ENCODE measurements around the gene USP40.
"Not testable (repeated sequence)": the region's sequence is repeated elsewhere in the genome, so short reads cannot be mapped to it uniquely, and the experiment has no call there.

The USP40 gene

DNA sequence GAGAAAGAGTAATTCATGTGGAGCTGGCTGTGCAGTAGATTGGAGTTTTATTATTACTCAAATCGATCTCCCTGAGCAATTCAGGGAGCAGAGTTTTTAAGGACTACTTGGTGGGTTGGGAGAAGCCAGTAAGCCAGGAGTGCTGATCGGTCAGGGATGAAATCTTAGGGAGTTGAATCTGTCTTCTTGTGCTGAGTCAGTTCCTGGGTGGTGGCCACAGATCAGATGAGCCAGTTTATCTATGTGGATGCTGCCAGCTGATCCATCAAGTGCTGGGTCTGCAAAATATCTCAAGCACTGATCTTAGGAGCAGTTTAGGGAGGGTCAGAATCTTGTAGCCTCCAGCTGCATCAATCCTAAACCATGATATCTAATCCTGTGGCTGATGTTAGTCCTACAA is 33.8 kb upstream of the USP40 start:
- DNase-seq (ENCODE audit: low spot score): no peak
- in situ Hi-C loops (cut with MboI; ENCODE audit: low sequenced_read_pairs, unreplicated experiment): no loop called here
- TF ChIP-seq, protein P1, sequence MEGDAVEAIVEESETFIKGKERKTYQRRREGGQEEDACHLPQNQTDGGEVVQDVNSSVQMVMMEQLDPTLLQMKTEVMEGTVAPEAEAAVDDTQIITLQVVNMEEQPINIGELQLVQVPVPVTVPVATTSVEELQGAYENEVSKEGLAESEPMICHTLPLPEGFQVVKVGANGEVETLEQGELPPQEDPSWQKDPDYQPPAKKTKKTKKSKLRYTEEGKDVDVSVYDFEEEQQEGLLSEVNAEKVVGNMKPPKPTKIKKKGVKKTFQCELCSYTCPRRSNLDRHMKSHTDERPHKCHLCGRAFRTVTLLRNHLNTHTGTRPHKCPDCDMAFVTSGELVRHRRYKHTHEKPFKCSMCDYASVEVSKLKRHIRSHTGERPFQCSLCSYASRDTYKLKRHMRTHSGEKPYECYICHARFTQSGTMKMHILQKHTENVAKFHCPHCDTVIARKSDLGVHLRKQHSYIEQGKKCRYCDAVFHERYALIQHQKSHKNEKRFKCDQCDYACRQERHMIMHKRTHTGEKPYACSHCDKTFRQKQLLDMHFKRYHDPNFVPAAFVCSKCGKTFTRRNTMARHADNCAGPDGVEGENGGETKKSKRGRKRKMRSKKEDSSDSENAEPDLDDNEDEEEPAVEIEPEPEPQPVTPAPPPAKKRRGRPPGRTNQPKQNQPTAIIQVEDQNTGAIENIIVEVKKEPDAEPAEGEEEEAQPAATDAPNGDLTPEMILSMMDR (IDR thresholded peaks at IDR 0.05; ENCODE audit: borderline replicate concordance, control extremely low read depth, extremely low read depth, insufficient read depth, missing control alignments): no peak

DNA sequence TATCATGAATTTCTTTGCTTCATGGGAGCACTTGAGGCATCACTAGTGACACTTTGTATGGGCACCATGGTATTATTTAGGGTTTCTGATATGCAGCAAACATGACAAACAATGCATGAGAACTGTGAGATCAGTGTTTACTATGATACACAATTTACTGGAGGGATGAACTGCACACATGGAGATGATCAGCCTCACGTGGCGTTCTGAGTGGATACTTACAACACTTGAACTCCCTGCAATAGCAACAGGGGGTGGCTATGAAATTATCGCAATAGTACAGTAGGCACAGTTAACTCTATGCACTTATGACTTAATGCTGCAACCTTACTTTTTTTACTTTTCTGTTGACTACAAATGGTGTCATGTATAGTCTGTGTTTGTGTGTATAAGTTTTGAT is 32.4 kb upstream of the USP40 start:
- DNase-seq (ENCODE audit: low spot score): no peak
- TF ChIP-seq, protein P1 (IDR thresholded peaks at IDR 0.05; ENCODE audit: borderline replicate concordance, control extremely low read depth, extremely low read depth, insufficient read depth, missing control alignments): no peak
- in situ Hi-C loops (cut with MboI; ENCODE audit: low sequenced_read_pairs, unreplicated experiment): no loop called here

DNA sequence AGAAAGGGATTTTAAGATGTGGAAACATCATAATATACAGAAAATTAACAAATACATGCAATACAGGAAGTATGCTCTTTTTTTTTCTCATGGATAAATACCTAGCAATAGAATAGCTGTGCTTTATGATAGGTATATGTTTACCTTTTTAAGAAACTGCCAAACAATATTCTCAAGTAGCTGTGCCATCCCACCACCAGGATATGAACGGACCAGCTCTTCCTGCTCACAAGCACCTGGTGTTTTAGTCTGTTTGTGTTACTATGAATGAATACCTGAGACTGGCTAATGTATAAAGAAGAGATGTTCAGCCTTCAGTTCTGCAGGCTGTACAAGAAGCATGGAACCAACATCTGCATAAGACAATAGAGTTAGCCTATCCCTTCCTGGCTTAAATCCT is 30.9 kb upstream of the USP40 start:
- no peak for DNase-seq (ENCODE audit: low spot score)
- TF ChIP-seq, protein P1 (IDR thresholded peaks at IDR 0.05; ENCODE audit: borderline replicate concordance, control extremely low read depth, extremely low read depth, insufficient read depth, missing control alignments): no peak
- in situ Hi-C loops (cut with MboI; ENCODE audit: low sequenced_read_pairs, unreplicated experiment): no loop called here

DNA sequence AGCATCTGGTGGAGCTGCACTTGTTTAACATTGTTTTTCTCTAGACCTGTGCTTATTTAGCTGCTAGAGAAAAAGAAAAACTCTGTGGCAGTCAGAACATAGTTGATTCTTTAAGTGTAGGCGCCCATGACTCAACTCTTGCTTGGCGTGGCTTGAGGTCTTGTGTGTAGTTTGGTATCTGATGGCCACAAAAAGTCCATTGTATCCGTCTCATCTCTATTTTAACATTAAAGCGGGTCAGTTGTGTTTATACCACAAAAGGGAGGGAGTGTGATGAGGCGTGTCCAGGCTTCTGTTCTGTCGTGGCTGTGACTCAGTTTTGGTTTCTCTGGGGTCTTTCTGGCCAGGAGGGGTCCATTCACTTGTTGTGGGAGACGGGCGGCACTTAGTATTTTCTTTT is 26.6 kb upstream of the USP40 start:
- peak; percentile 35 for DNase-seq (ENCODE audit: low spot score)
- TF ChIP-seq, protein P1 (IDR thresholded peaks at IDR 0.05; ENCODE audit: borderline replicate concordance, control extremely low read depth, extremely low read depth, insufficient read depth, missing control alignments): no peak
- in situ Hi-C loops (cut with MboI; ENCODE audit: low sequenced_read_pairs, unreplicated experiment): no loop called here

DNA sequence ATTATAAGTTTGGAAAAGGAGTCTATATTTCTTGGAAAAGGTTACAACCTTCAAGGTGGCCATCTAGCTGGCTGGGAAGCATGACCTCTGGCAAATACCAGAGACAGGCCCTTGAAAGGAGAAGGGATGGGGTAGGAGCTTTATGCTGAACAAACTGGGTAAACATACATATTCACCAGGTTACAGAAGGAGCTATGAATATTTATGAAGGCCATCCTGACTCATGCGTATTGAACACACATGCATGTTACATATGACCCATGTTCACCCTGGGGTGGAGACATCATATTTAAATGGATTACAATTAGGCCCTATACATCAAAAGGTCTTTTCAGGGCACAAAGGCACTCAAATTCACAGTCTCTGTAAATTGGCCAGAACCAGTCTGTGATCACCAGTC is 26.1 kb upstream of the USP40 start:
- DNase-seq (ENCODE audit: low spot score); in situ Hi-C loops (cut with MboI; ENCODE audit: low sequenced_read_pairs, unreplicated experiment): not testable (repeated sequence)

DNA sequence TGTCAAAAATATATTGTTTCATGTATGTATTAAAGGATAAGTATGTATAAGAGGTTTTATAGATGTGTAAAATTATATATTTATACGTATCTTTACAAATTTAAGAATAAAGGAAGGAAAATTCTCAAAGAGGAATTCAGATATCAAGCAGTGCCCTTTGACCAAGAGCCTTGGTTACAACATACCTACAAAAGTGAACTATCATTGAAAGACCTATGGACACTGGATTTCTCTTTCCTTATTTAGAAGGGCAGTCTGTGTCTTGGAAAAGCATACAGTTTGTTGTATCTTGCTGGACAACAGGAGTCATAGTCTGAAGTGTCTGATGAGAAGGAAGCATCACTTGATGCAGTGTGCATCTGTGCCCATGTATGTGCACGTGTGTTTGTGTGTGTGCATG is 21.8 kb upstream of the USP40 start:
- TF ChIP-seq, protein P1 (IDR thresholded peaks at IDR 0.05; ENCODE audit: borderline replicate concordance, control extremely low read depth, extremely low read depth, insufficient read depth, missing control alignments): no peak
- in situ Hi-C loops (cut with MboI; ENCODE audit: low sequenced_read_pairs, unreplicated experiment): no loop called here
- no peak for DNase-seq (ENCODE audit: low spot score)

DNA sequence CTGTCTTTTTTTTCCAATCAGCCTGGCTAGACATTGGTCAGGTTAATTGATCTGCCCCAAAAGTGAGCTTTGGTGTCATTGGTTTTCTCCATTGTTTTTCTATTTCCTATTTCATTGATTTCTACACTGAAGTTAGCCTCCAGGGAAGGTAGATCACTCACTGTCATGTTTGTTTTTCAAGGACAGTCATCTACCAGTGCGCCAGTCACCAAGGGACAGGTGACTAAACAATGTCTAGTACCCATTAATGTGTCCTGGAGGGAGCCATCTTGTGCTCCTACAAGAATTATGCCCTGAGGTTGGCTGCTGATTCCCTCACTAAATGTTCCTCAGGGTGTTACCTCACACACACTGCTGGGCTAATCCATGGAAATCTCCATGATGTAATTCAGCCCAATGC is 17.6 kb upstream of the USP40 start:
- in situ Hi-C loops (cut with MboI; ENCODE audit: low sequenced_read_pairs, unreplicated experiment): no loop called here
- TF ChIP-seq, protein P1 (IDR thresholded peaks at IDR 0.05; ENCODE audit: borderline replicate concordance, control extremely low read depth, extremely low read depth, insufficient read depth, missing control alignments): no peak
- DNase-seq (ENCODE audit: low spot score): no peak

DNA sequence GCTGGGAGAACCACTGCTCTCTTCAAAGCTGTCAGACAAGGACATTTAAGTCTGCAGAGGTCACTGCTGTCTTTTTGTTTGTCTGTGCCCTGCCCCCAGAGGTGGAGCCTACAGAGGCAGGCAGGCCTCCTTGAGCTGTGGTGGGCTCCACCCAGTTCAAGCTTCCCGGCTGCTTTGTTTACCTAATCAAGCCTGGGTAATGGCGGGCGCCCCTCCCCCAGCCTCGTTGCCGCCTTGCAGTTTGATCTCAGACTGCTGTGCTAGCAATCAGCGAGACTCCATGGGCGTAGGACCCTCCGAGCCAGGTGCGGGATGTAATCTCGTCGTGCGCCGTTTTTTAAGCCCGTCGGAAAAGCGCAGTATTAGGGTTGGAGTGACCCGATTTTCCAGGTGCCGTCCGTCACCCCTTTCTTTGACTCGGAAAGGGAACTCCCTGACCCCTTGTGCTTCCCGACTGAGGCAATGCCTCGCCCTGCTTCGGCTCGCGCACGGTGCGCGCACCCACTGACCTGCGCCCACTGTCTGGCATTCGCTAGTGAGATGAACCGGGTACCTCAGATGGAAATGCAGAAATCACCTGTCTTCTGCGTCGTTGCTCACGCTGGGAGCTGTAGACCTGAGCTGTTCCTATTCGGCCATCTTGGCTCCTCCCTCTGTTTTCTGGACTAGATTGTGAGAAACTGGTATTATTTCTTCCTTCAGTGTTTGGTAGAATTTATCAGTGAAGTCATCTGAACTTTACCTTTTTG is 16.8 kb upstream of the USP40 start:
- in situ Hi-C loops (cut with MboI; ENCODE audit: low sequenced_read_pairs, unreplicated experiment); DNase-seq (ENCODE audit: low spot score): not testable (repeated sequence)

DNA sequence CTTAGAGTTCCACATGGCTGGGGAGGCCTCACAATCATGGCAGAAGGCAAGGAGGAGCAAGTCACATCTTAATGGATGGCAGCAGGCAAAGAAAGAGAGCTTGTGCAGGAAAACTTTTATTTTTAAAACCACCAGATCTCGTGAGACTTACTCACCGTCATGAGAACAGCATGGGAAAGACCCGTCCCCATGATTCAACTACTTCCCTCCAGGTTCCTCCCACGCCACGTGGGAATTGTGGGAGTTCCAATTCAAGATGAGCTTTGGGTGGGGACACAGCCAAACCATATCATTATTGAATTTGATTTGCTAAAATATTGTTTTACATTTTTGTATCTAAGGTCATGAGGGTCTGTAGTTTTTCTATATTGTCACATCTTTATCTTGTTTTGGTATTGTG is 10.8 kb upstream of the USP40 start:
- DNase-seq (ENCODE audit: low spot score); in situ Hi-C loops (cut with MboI; ENCODE audit: low sequenced_read_pairs, unreplicated experiment): not testable (repeated sequence)
